Endothelial cell (in vitro differentiated cells): ENCODE measurements around the gene RAD51B. TPM values are rescaled to one million over a fixed set of nuclear protein-coding genes. Genes with fewer than 3 reads are reported as not detected.

Experiments used
- DNase-seq: peaks from one replicate; pipeline ENCODE4 v3.0.0; 2021; ENCODE audit warnings: low spot score
- H3K27ac Mint-ChIP-seq: one replicate; pipeline ENCODE4 v1.8.0; 2021; ENCODE audit warnings: mixed read lengths, inconsistent platforms; ENCODE audit not compliant: unreplicated experiment
- H3K27me3 Mint-ChIP-seq: one replicate; pipeline ENCODE4 v1.8.0; 2021; ENCODE audit warnings: mild to moderate bottlenecking, moderate library complexity, mixed read lengths, inconsistent platforms; ENCODE audit not compliant: unreplicated experiment
- H3K36me3 Mint-ChIP-seq: one replicate; pipeline ENCODE4 v1.8.0; 2021; ENCODE audit warnings: mild to moderate bottlenecking, low read depth, mixed read lengths, inconsistent platforms; ENCODE audit not compliant: unreplicated experiment
- H3K4me1 Mint-ChIP-seq: one replicate; pipeline ENCODE4 v1.8.0; 2021; ENCODE audit warnings: mild to moderate bottlenecking, mixed read lengths, inconsistent platforms; ENCODE audit not compliant: unreplicated experiment
- H3K4me3 Mint-ChIP-seq: one replicate; pipeline ENCODE4 v1.8.0; 2021; ENCODE audit warnings: mild to moderate bottlenecking, mixed read lengths, inconsistent platforms; ENCODE audit not compliant: unreplicated experiment
- H3K9me3 Mint-ChIP-seq: one replicate; pipeline ENCODE4 v1.8.0; 2021; ENCODE audit warnings: mixed read lengths, inconsistent platforms; ENCODE audit not compliant: unreplicated experiment
- CTCF ChIP-seq: fragments of 200-600 bp; sonication (generic); IDR thresholded peaks from one replicate; pipeline ENCODE4 v1.5.0; 2021; ENCODE audit warnings: antibody characterized with exemption; ENCODE audit not compliant: unreplicated experiment
- total RNA-seq: library from RNA; stranded (reverse); fragmentation: NEBNext Ultra II Directional; extraction: Animal tissue kit (Norgen Biotek cat#: 25700); gene quantifications from one replicate; pipeline ENCODE4 v1.2.1, GENCODE V29; 2021; ENCODE audit not compliant: unreplicated experiment

RAD51B gene
- total RNA-seq, 1 donor from 2014 or later: 23.5 TPM

- H3K4me1 Mint-ChIP-seq: peaks cover 12% of the 10 kb centered on the region
- TF ChIP-seq CTCF: no peak
- H3K4me3 Mint-ChIP-seq: no peak overlapping the region
- H3K27me3 Mint-ChIP-seq: peaks cover 6% of the 10 kb centered on the region
- no peaks in the 10 kb centered on the region for H3K36me3 Mint-ChIP-seq
- no peak for DNase-seq
- H3K9me3 Mint-ChIP-seq: no peaks in the 10 kb centered on the region
- H3K27ac Mint-ChIP-seq: no peak overlapping the region
These were observed 921.9 kb downstream of the RAD51B start for GRCh38 chr14:68741477-68741791.

- Mint-ChIP-seq H3K27ac (no peak overlapping the region), H3K27me3 (peaks cover 6% of the 10 kb centered on the region), H3K9me3 (no peaks in the 10 kb centered on the region), H3K4me1 (peaks cover 6% of the 10 kb centered on the region), H3K4me3 (no peak overlapping the region), H3K36me3 (no peaks in the 10 kb centered on the region)
- DNase-seq: no peak
- TF ChIP-seq CTCF: no peak
These were observed 922.4 kb downstream of the RAD51B start for GRCh38 chr14:68741839-68742470.

- H3K36me3 Mint-ChIP-seq: no peaks in the 10 kb centered on the region
- peaks cover 6% of the 10 kb centered on the region for H3K27me3 Mint-ChIP-seq
- H3K9me3 Mint-ChIP-seq: no peaks in the 10 kb centered on the region
- H3K4me1 Mint-ChIP-seq: peaks cover 4% of the 10 kb centered on the region
- TF ChIP-seq CTCF: no peak
- no peak for DNase-seq
- H3K4me3 Mint-ChIP-seq: no peak overlapping the region
- H3K27ac Mint-ChIP-seq: no peak overlapping the region
These were observed 925.0 kb downstream of the RAD51B start for GRCh38 chr14:68744613-68745012.

GRCh38 chr14:68747393-68747792 lies 927.8 kb downstream of the RAD51B start:
- H3K27me3 Mint-ChIP-seq: peaks cover 4% of the 10 kb centered on the region
- H3K27ac Mint-ChIP-seq: peak overlapping the region; percentile 16
- no peaks in the 10 kb centered on the region for H3K9me3 Mint-ChIP-seq

More at GRCh38 chr14:68747393-68747792, 927.8 kb downstream of the RAD51B start:
- H3K36me3 Mint-ChIP-seq: no peaks in the 10 kb centered on the region
- TF ChIP-seq CTCF: no peak
- peaks cover 6% of the 10 kb centered on the region for H3K4me1 Mint-ChIP-seq
- no peak for DNase-seq
- H3K4me3 Mint-ChIP-seq: no peak overlapping the region
